Naive thymus-derived CD4-positive, alpha-beta T cell (primary cell): ENCODE data around the gene TCEAL8. TPM values are rescaled to one million over a fixed set of nuclear protein-coding genes. Genes with fewer than 3 reads are reported as not detected.

Experiments used
- ATAC-seq: fragments of 150-1000 bp; cut with Tn5 transposase; 2 replicates; pipeline ENCODE4 v1.10.0; 2021; ENCODE audit warnings: mild to moderate bottlenecking, moderate library complexity
- CTCF ChIA-PET: fragments of 350-600 bp; sonication (Branson Sonifier 250); formaldehyde crosslinking; loops from one replicate; lab custom pipeline; 2021; ENCODE audit warnings: antibody characterized with exemption; lab: Charles Lee
- POLR2A ChIA-PET: fragments of 350-600 bp; sonication (Branson Sonifier 250); formaldehyde crosslinking; loops from one replicate; lab custom pipeline; 2021; ENCODE audit warnings: antibody characterized with exemption, inconsistent platforms; lab: Charles Lee
- DNase-seq, 9 donors: peaks; one replicate each; pipeline versions ENCODE4 v3.0.0 to v3.0.0-alpha.2; 2020 to 2022; ENCODE audit warnings: mixed read lengths in 1 of 9
- H3K27ac ChIP-seq: one replicate; pipeline ENCODE4 v1.7.0; 2013; ENCODE audit warnings: mild to moderate bottlenecking, low read depth, low read length, moderate library complexity
- H3K27me3 ChIP-seq, 2 donors: one replicate each; pipeline ENCODE4 v1.7.0; 2013; ENCODE audit warnings: low read length in 2 of 2, mild to moderate bottlenecking in 2 of 2, moderate library complexity in 2 of 2; ENCODE audit not compliant: control insufficient read depth in 2 of 2, insufficient read depth in 2 of 2
- H3K36me3 ChIP-seq, 3 experiments: 1 replicate in 2 of 3; 2 replicates in 1 of 3; pipeline ENCODE4 v1.7.0; 2013; ENCODE audit warnings: low read length in 3 of 3, mild to moderate bottlenecking in 3 of 3, moderate library complexity in 1 of 3; ENCODE audit not compliant: insufficient read depth in 3 of 3, control insufficient read depth in 2 of 3
- H3K4me1 ChIP-seq, 2 donors: one replicate each; pipeline ENCODE4 v1.7.0; 2013; ENCODE audit warnings: low read length in 2 of 2, mild to moderate bottlenecking in 2 of 2, moderate library complexity in 1 of 2; ENCODE audit not compliant: control insufficient read depth in 2 of 2, insufficient read depth in 2 of 2
- H3K4me3 ChIP-seq: 2 replicates; pipeline ENCODE4 v1.7.0; 2013; ENCODE audit warnings: mild to moderate bottlenecking, low read length
- H3K9me3 ChIP-seq, 3 experiments: 1 replicate in 2 of 3; 2 replicates in 1 of 3; pipeline ENCODE4 v1.7.0; 2013; ENCODE audit warnings: low read length in 3 of 3; ENCODE audit not compliant: control insufficient read depth in 2 of 3
- H3K27ac Mint-ChIP-seq, 9 donors: one replicate each; pipeline ENCODE4 v1.8.0; 2020 to 2022; ENCODE audit warnings: mixed read lengths in 9 of 9, mild to moderate bottlenecking in 8 of 9, moderate library complexity in 5 of 9, inconsistent platforms in 2 of 9
- H3K27me3 Mint-ChIP-seq, 5 donors: one replicate each; pipeline ENCODE4 v1.8.0; 2021 to 2022; ENCODE audit warnings: mixed read lengths in 5 of 5, mild to moderate bottlenecking in 1 of 5
- H3K36me3 Mint-ChIP-seq, 5 donors: one replicate each; pipeline ENCODE4 v1.8.0; 2020 to 2022; ENCODE audit warnings: mixed read lengths in 5 of 5, mild to moderate bottlenecking in 3 of 5, inconsistent platforms in 1 of 5
- H3K4me1 Mint-ChIP-seq, 7 donors: one replicate each; pipeline ENCODE4 v1.8.0; 2020 to 2022; ENCODE audit warnings: mixed read lengths in 7 of 7, mild to moderate bottlenecking in 3 of 7, inconsistent platforms in 1 of 7
- H3K4me3 Mint-ChIP-seq, 10 donors: one replicate each; pipeline ENCODE4 v1.8.0; 2020 to 2022; ENCODE audit warnings: mild to moderate bottlenecking in 10 of 10, mixed read lengths in 10 of 10, moderate library complexity in 6 of 10, inconsistent platforms in 2 of 10
- H3K9me3 Mint-ChIP-seq, 11 donors: one replicate each; pipeline ENCODE4 v1.8.0; 2020 to 2022; ENCODE audit warnings: mixed read lengths in 11 of 11, mild to moderate bottlenecking in 4 of 11, inconsistent platforms in 1 of 11, moderate library complexity in 1 of 11
- intact Hi-C, 2 donors: fragments of 100-400 bp; cut with micrococcal nuclease; formaldehyde crosslinking; loops; one replicate each; pipeline ENCODE4 v1.15.1; 2023
- polyA plus RNA-seq, 2 donors: library from polyadenylated mRNA; unstranded; fragments of 300-500 nt; fragmentation: Illumina TruSeq; gene quantifications; one replicate each; pipeline ENCODE4 v1.2.3, GENCODE V29; 2021
- total RNA-seq, 6 experiments: library from RNA in 5 of 6; stranded (reverse) in 5 of 6; gene quantifications; 1 replicate in 5 of 6; 2 replicates in 1 of 6; pipeline ENCODE4 v1.2.3 and lab custom pipeline; 2021 to 2026

Gene TCEAL8, protein sequence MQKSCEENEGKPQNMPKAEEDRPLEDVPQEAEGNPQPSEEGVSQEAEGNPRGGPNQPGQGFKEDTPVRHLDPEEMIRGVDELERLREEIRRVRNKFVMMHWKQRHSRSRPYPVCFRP
- total RNA-seq = 10 to 100 TPM; 12.2 to 35.0 (median 33.2) TPM
- 10 to 100 TPM; 71.4 to 82.3 TPM for polyA plus RNA-seq
- 11.2 reads per million, percentile 38 among the genes with 10 or more reads in this experiment for total RNA-seq (lab: John Stamatoyannopoulos, UW)

GRCh38 chrX:103254921-103255493 lies at the start of gene TCEAL8:
TCEAL8 (minus strand) TSS chrX:103255155; CDS start chrX:103253979, 1,176 bp downstream.
- peak within 1 kb of the TSS; percentile 85 for H3K27ac ChIP-seq
- peak within 1 kb of the TSS; percentile 87 to 97 (median 94) for H3K27ac Mint-ChIP-seq
- intact Hi-C loops = loop anchor here (1.0 to 10.0 kb wide), 6 partner anchors 40 to 430 kb away; partner anchors contain the start of genes BEX4 (in 2 of the 2) and MORF4L2 (in 1 of the 2)
- H3K36me3 ChIP-seq = no peaks in the 10 kb centered on the region
- no peaks in the 10 kb centered on the region for H3K9me3 Mint-ChIP-seq
- ATAC-seq (peak; percentile 94), DNase-seq (peak in 8 of 9 donors; percentile 28 to 66 (median 47))
- ChIA-PET CTCF (no interaction called here), POLR2A (interaction anchor here (0.7 to 0.8 kb wide), 3 partner anchors 57 to 206 kb away, joined by 3 to 4 read pairs (median 3); no protein-coding TSS in a partner anchor)
- no peaks in the 10 kb centered on the region for H3K9me3 ChIP-seq
- H3K4me1 Mint-ChIP-seq = peaks cover 12 to 33% (median 20%) of the 10 kb centered on the region in 7 donors
- H3K4me3 Mint-ChIP-seq = peak within 1 kb of the TSS; percentile 92 to 98 (median 96)
- no peaks in the 10 kb centered on the region for H3K27me3 ChIP-seq
- no peaks in the 10 kb centered on the region for H3K4me1 ChIP-seq
- H3K36me3 Mint-ChIP-seq = peaks cover 0 to 5% (median 0%) of the 10 kb centered on the region in 5 donors
- peak within 1 kb of the TSS; percentile 85 for H3K4me3 ChIP-seq
- H3K27me3 Mint-ChIP-seq = peaks cover 0 to 11% (median 0%) of the 10 kb centered on the region in 5 donors

DNA sequence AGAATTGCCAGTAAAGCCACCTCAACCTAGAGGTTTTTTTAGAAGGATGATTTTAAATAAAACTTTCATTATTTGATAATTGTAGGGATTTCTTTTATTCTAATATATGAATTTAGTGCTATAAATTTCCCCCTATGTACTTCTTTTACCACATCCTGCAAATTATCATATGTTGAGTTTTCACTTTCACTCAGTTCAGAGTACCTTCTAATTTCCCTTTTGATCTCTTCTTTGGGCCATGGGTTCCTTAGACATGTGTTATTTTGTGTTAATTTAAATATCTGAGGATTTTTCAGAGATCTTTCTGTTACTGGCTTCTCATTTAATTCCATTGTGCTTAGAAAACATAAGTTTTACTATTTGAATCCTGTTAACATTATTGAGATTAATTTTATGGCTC lies 49.8 kb upstream of the TCEAL8 start:
- H3K27ac Mint-ChIP-seq = no peak overlapping the region
- no peak overlapping the region for H3K4me3 Mint-ChIP-seq
- CTCF ChIA-PET = no interaction called here
- Histone ChIP-seq H3K9me3 (no peaks in the 10 kb centered on the region), H3K4me3 (no peak overlapping the region), H3K27me3 (no peaks in the 10 kb centered on the region), H3K4me1 (no peaks in the 10 kb centered on the region), H3K27ac (no peak overlapping the region), H3K36me3 (no peaks in the 10 kb centered on the region)
- H3K36me3 Mint-ChIP-seq = peaks cover 0 to 3% (median 0%) of the 10 kb centered on the region in 5 donors
- intact Hi-C loops = loop anchor here in 1 of 2 donors (5.0 kb wide), 1 partner anchor 47 kb away; the partner anchor contains the start of gene TCEAL8
- ATAC-seq = no peak
- H3K27me3 Mint-ChIP-seq = no peaks in the 10 kb centered on the region
- POLR2A ChIA-PET = no interaction called here
- peak in 2 of 9 donors; percentile 1 to 6 for DNase-seq
- H3K9me3 Mint-ChIP-seq = peaks cover 0 to 2% (median 0%) of the 10 kb centered on the region in 11 donors
- peaks cover 2 to 11% (median 8%) of the 10 kb centered on the region in 7 donors for H3K4me1 Mint-ChIP-seq

GRCh38 chrX:103293118-103293517 lies 38.2 kb upstream of the TCEAL8 start:
- Histone ChIP-seq H3K27ac (no peak overlapping the region), H3K9me3 (no peaks in the 10 kb centered on the region), H3K27me3 (no peaks in the 10 kb centered on the region), H3K4me1 (no peaks in the 10 kb centered on the region), H3K4me3 (no peak overlapping the region), H3K36me3 (no peaks in the 10 kb centered on the region)
- no peak for DNase-seq
- H3K4me1 Mint-ChIP-seq = no peaks in the 10 kb centered on the region
- H3K4me3 Mint-ChIP-seq = no peak overlapping the region
- H3K27ac Mint-ChIP-seq = no peak overlapping the region
- ChIA-PET CTCF (no interaction called here), POLR2A (no interaction called here)
- peaks cover 0 to 4% (median 0%) of the 10 kb centered on the region in 11 donors for H3K9me3 Mint-ChIP-seq
- intact Hi-C loops = no loop called here
- H3K36me3 Mint-ChIP-seq = no peaks in the 10 kb centered on the region
- ATAC-seq = no peak
- peaks cover 0 to 9% (median 4%) of the 10 kb centered on the region in 5 donors for H3K27me3 Mint-ChIP-seq

DNA sequence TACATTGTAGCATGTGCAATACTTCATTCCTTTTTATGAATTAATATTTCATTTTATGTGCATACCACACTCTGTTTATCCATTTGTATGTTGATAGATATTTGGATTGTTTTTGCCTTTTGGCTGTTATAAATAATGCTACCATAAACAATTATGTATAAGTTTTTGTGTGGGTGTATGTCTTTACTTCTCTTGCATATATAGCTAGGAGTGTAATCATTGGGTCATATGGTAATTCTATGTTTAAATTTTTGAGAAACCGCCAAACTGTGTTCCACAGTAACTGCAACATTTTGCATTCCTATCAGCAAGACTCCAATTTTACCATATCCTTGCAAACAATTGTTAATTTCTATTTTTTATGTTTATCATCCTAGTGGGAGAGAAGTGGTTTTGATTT lies 24.7 kb upstream of the TCEAL8 start:
- CTCF ChIA-PET = no interaction called here
- peaks cover 25 to 50% (median 44%) of the 10 kb centered on the region in 5 donors for H3K27me3 Mint-ChIP-seq
- H3K9me3 Mint-ChIP-seq = peaks cover 0 to 4% (median 0%) of the 10 kb centered on the region in 11 donors

GRCh38 chrX:103276581-103277002 lies 21.6 kb upstream of the TCEAL8 start, which contains the start of gene TCEAL5:
TCEAL5 (minus strand) TSS chrX:103276750; CDS start chrX:103274563, 2,187 bp downstream.
- Mint-ChIP-seq H3K4me1 (peaks cover 0 to 10% (median 7%) of the 10 kb centered on the region in 7 donors), H3K36me3 (no peaks in the 10 kb centered on the region), H3K27ac (peak within 1 kb of the TSS in 1 of 9 donors; percentile 52), H3K4me3 (peak within 1 kb of the TSS; percentile 8 to 82 (median 54)), H3K27me3 (peaks cover 31 to 59% (median 52%) of the 10 kb centered on the region in 5 donors), H3K9me3 (no peaks in the 10 kb centered on the region)
- Histone ChIP-seq H3K9me3 (no peaks in the 10 kb centered on the region), H3K4me1 (peaks cover 0 to 5% of the 10 kb centered on the region in 2 donors), H3K27ac (no peak within 1 kb of the TSS), H3K36me3 (no peaks in the 10 kb centered on the region), H3K27me3 (no peaks in the 10 kb centered on the region), H3K4me3 (no peak within 1 kb of the TSS)
- ChIA-PET POLR2A (interaction anchor here (0.9 kb wide), 1 partner anchor 31 kb away, joined by 3 read pairs; no protein-coding TSS in a partner anchor), CTCF (no interaction called here)
- intact Hi-C loops = no loop called here
- ATAC-seq = no peak
- DNase-seq = no peak

More for the DNA sequence above, 24.7 kb upstream of the TCEAL8 start:
- Mint-ChIP-seq H3K36me3 (no peaks in the 10 kb centered on the region), H3K4me1 (peaks cover 0 to 10% (median 7%) of the 10 kb centered on the region in 7 donors), H3K27ac (no peak overlapping the region), H3K4me3 (no peak overlapping the region)
- Histone ChIP-seq H3K4me1 (peaks cover 0 to 5% of the 10 kb centered on the region in 2 donors), H3K27ac (no peak overlapping the region), H3K36me3 (no peaks in the 10 kb centered on the region), H3K4me3 (no peak overlapping the region), H3K9me3 (no peaks in the 10 kb centered on the region), H3K27me3 (no peaks in the 10 kb centered on the region)
- POLR2A ChIA-PET = no interaction called here
- no peak for ATAC-seq
- no peak for DNase-seq
- intact Hi-C loops = no loop called here

DNA sequence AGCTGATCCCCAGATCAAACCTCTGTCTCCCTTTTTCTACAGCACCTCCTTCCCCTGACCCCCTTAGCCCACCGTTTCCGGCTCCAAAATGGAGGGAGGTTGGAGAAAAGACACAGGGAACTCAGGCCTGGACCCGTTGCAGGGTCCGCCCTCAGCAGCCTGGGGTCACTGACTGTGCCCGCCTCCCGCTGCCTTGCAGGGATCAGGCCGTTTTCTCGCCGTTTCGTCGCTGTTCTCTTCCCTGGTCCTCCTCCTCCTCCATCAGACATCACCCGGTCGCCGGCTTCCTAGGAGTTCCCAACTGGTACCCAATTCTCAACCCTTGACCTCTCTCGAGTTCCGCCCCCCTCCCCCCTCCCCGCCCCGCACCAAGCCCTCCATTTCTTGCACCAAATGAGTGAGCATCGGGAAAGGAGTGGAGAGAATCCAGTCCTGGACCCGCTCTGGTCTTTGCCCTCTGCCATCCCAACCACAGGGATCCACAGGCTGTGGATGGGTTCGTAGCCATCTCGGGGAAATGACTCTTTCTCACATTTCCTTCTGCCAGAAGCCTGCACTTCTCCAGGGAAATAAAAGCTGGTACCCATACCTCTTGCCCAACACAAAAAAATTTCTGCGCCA lies 21.1 kb upstream of the TCEAL8 start:
- Mint-ChIP-seq H3K27me3 (peaks cover 31 to 61% (median 52%) of the 10 kb centered on the region in 5 donors), H3K27ac (no peak overlapping the region), H3K4me1 (peaks cover 0 to 10% (median 7%) of the 10 kb centered on the region in 7 donors), H3K4me3 (peak overlapping the region in 9 of 10 donors; percentile 35 to 82 (median 57)), H3K9me3 (no peaks in the 10 kb centered on the region), H3K36me3 (no peaks in the 10 kb centered on the region)
- ChIA-PET POLR2A (no interaction called here), CTCF (no interaction called here)
- Histone ChIP-seq H3K36me3 (no peaks in the 10 kb centered on the region), H3K27ac (no peak overlapping the region), H3K27me3 (no peaks in the 10 kb centered on the region), H3K4me1 (peaks cover 0 to 5% of the 10 kb centered on the region in 2 donors), H3K9me3 (no peaks in the 10 kb centered on the region), H3K4me3 (no peak overlapping the region)
- ATAC-seq (no peak), DNase-seq (no peak)
- intact Hi-C loops = no loop called here
